Gastrocnemius medialis (tissue), 4 donors: ENCODE measurements around the gene NUDCD2.

Experiments
- POLR2A ChIP-seq, 2 donors: fragments of 450-650 bp; IDR thresholded peaks; one replicate each; pipeline ENCODE4 v1.6.1; 2017; ENCODE audit warnings: antibody characterized with exemption in 2 of 2, mild to moderate bottlenecking in 2 of 2, moderate library complexity in 2 of 2
- TF ChIP-seq, protein P1 (sequence below), 5 experiments: fragments of 450-650 bp in 3 of 5; fragments of 200-600 bp in 2 of 5; sonication (generic) in 2 of 5; IDR thresholded peaks in 4 of 5; conservative IDR thresholded peaks in 1 of 5; 1 replicate in 4 of 5; 2 replicates in 1 of 5; pipeline ENCODE4 v1.5.1; 2016 to 2019; ENCODE audit warnings: antibody characterized with exemption in 5 of 5, mild to moderate bottlenecking in 3 of 5, moderate library complexity in 3 of 5

DNA sequence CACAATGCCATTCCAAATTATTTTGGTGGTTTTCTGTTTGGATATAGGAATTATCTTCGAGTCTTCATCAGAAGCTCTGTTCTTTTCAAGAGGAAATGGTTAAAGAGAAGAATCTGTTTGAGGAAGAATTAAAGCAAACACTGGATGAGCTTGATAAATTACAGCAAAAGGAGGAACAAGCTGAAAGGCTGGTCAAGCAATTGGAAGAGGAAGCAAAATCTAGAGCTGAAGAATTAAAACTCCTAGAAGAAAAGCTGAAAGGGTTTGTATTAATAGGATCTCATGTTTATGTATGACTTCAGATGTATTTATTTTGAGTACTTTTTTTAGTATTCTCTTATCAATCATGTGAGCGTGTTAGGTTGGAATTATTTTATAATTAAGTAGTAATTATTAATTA, 15.5 kb upstream of the NUDCD2 start:
- TF ChIP-seq, protein P1, sequence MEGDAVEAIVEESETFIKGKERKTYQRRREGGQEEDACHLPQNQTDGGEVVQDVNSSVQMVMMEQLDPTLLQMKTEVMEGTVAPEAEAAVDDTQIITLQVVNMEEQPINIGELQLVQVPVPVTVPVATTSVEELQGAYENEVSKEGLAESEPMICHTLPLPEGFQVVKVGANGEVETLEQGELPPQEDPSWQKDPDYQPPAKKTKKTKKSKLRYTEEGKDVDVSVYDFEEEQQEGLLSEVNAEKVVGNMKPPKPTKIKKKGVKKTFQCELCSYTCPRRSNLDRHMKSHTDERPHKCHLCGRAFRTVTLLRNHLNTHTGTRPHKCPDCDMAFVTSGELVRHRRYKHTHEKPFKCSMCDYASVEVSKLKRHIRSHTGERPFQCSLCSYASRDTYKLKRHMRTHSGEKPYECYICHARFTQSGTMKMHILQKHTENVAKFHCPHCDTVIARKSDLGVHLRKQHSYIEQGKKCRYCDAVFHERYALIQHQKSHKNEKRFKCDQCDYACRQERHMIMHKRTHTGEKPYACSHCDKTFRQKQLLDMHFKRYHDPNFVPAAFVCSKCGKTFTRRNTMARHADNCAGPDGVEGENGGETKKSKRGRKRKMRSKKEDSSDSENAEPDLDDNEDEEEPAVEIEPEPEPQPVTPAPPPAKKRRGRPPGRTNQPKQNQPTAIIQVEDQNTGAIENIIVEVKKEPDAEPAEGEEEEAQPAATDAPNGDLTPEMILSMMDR (IDR thresholded peaks at IDR 0.05 in 4 of 5, conservative IDR thresholded peaks at IDR 0.05 in 1 of 5): no peak
- no peak for TF ChIP-seq POLR2A (IDR thresholded peaks at IDR 0.05)
